H9 (cell line): ENCODE measurements around the gene STARD8. TPM values are rescaled to one million over a fixed set of nuclear protein-coding genes. Genes with fewer than 3 reads are reported as not detected.

Experiments used
- DNase-seq: peaks from one replicate; pipeline ENCODE4 v3.0.0-alpha.2; 2017
- H2AFZ ChIP-seq: one replicate; pipeline ENCODE4 v1.6.1; 2013; ENCODE audit warnings: mild to moderate bottlenecking, low read length, control low read depth, moderate library complexity
- H2AK5ac ChIP-seq: 2 replicates; pipeline ENCODE4 v1.6.1; 2013; ENCODE audit warnings: low read length, control low read depth, mixed read lengths; ENCODE audit not compliant: insufficient read length
- H2BK120ac ChIP-seq: one replicate; pipeline ENCODE4 v1.6.1; 2013; ENCODE audit warnings: low read depth, mild to moderate bottlenecking, low read length, control low read depth, inconsistent platforms; ENCODE audit not compliant: poor library complexity, severe bottlenecking
- H2BK12ac ChIP-seq: 2 replicates; pipeline ENCODE4 v1.6.1; 2013; ENCODE audit warnings: low read length, control low read depth, mixed read lengths, low read depth; ENCODE audit not compliant: insufficient read length
- H2BK15ac ChIP-seq: 2 replicates; pipeline ENCODE4 v1.6.1; 2013; ENCODE audit warnings: low read depth, low read length, control low read depth
- H2BK20ac ChIP-seq: one replicate; pipeline ENCODE4 v1.6.1; 2013; ENCODE audit warnings: low read depth, mild to moderate bottlenecking, low read length, control low read depth, inconsistent platforms; ENCODE audit not compliant: poor library complexity, severe bottlenecking
- H2BK5ac ChIP-seq: 2 replicates; pipeline ENCODE4 v1.6.1; 2013; ENCODE audit warnings: low read length, control low read depth, mixed read lengths; ENCODE audit not compliant: insufficient read length
- H3K14ac ChIP-seq: 2 replicates; pipeline ENCODE4 v1.6.1; 2013; ENCODE audit warnings: low read length, control low read depth; ENCODE audit not compliant: insufficient read depth
- H3K18ac ChIP-seq: 2 replicates; pipeline ENCODE4 v1.6.1; 2013; ENCODE audit warnings: low read depth, mild to moderate bottlenecking, mixed read lengths, low read length, control low read depth; ENCODE audit not compliant: insufficient read length
- H3K23ac ChIP-seq: 2 replicates; pipeline ENCODE4 v1.6.1; 2013; ENCODE audit warnings: low read length, control low read depth, mixed read lengths, low read depth; ENCODE audit not compliant: insufficient read length
- H3K23me2 ChIP-seq: 2 replicates; pipeline ENCODE4 v1.6.1; 2013; ENCODE audit warnings: low read depth, mild to moderate bottlenecking, mixed read lengths, low read length, control low read depth; ENCODE audit not compliant: insufficient read length, poor library complexity, severe bottlenecking
- H3K27ac ChIP-seq: 2 replicates; pipeline ENCODE4 v1.5.1; 2013; ENCODE audit warnings: low read length, control low read depth, mixed read lengths, low read depth; ENCODE audit not compliant: insufficient read length
- H3K27me3 ChIP-seq: 2 replicates; pipeline ENCODE4 v1.6.1; 2013; ENCODE audit warnings: low read length, control low read depth, inconsistent platforms; ENCODE audit not compliant: insufficient read depth
- H3K4ac ChIP-seq: 2 replicates; pipeline ENCODE4 v1.6.1; 2013; ENCODE audit warnings: low read depth, mild to moderate bottlenecking, control low read depth, inconsistent platforms, low read length, moderate library complexity
- H3K4me1 ChIP-seq: 2 replicates; pipeline ENCODE4 v1.6.1; 2013; ENCODE audit warnings: low read length, control low read depth, inconsistent platforms; ENCODE audit not compliant: insufficient read depth
- H3K4me2 ChIP-seq: 2 replicates; pipeline ENCODE4 v1.6.1; 2013; ENCODE audit warnings: low read length, control low read depth, mixed read lengths; ENCODE audit not compliant: insufficient read length, insufficient read depth
- H3K56ac ChIP-seq: 2 replicates; pipeline ENCODE4 v1.6.1; 2013; ENCODE audit warnings: low read depth, mild to moderate bottlenecking, mixed read lengths, low read length, control low read depth; ENCODE audit not compliant: insufficient read length
- H3K79me1 ChIP-seq: 2 replicates; pipeline ENCODE4 v1.6.1; 2013; ENCODE audit warnings: low read depth, mild to moderate bottlenecking, moderate library complexity, low read length, control low read depth, inconsistent platforms; ENCODE audit not compliant: insufficient read depth, poor library complexity, severe bottlenecking
- H3K79me2 ChIP-seq: 2 replicates; pipeline ENCODE4 v1.6.1; 2013; ENCODE audit warnings: low read length, control low read depth, inconsistent platforms; ENCODE audit not compliant: insufficient read depth
- H3K9ac ChIP-seq: 2 replicates; pipeline ENCODE4 v1.6.1; 2013; ENCODE audit warnings: low read length, control low read depth, mixed read lengths; ENCODE audit not compliant: insufficient read length; ENCODE audit errors: extremely low read depth
- H3K9me3 ChIP-seq: one replicate; pipeline ENCODE4 v1.6.1; 2013; ENCODE audit warnings: low read depth, low read length, inconsistent platforms; ENCODE audit not compliant: control insufficient read depth
- H3T11ph ChIP-seq: one replicate; pipeline ENCODE4 v1.6.1; 2013; ENCODE audit warnings: mild to moderate bottlenecking, low read length, control low read depth, inconsistent platforms
- H4K20me1 ChIP-seq: one replicate; pipeline ENCODE4 v1.6.1; 2013; ENCODE audit not compliant: control insufficient read depth, insufficient read length, insufficient read depth
- H4K5ac ChIP-seq: 2 replicates; pipeline ENCODE4 v1.6.1; 2013; ENCODE audit warnings: low read depth, mild to moderate bottlenecking, mixed read lengths, low read length, control low read depth; ENCODE audit not compliant: insufficient read length
- H4K8ac ChIP-seq: replicated peaks from 2 replicates; pipeline ENCODE4 v1.6.1; 2013; ENCODE audit warnings: low read length, control low read depth, mixed read lengths, low read depth; ENCODE audit not compliant: insufficient read length
- H4K91ac ChIP-seq: 2 replicates; pipeline ENCODE4 v1.6.1; 2013; ENCODE audit warnings: low read depth, mild to moderate bottlenecking, moderate library complexity, mixed read lengths, low read length, control low read depth; ENCODE audit not compliant: insufficient read length
- H3K27ac Mint-ChIP-seq, 3 experiments: 2 replicates in 2 of 3; 3 replicates in 1 of 3; pipeline ENCODE4 v1.8.0; 2020 to 2021; ENCODE audit warnings: mixed read lengths in 3 of 3, mild to moderate bottlenecking in 1 of 3, moderate library complexity in 1 of 3
- H3K27me3 Mint-ChIP-seq: 2 replicates; pipeline ENCODE4 v1.8.0; 2021; ENCODE audit warnings: low read depth, mild to moderate bottlenecking, moderate library complexity, mixed read lengths
- H3K36me3 Mint-ChIP-seq, 3 experiments: 2 replicates in 2 of 3; 3 replicates in 1 of 3; pipeline ENCODE4 v1.8.0; 2020 to 2021; ENCODE audit warnings: low read depth in 3 of 3, mixed read lengths in 3 of 3; ENCODE audit not compliant: insufficient read depth in 1 of 3
- H3K4me1 Mint-ChIP-seq, 2 experiments: 2 replicates each; pipeline ENCODE4 v1.8.0; 2020; ENCODE audit warnings: mixed read lengths in 2 of 2
- H3K4me3 Mint-ChIP-seq, 2 experiments: 2 replicates in 1 of 2; 3 replicates in 1 of 2; pipeline ENCODE4 v1.8.0; 2020 to 2021; ENCODE audit warnings: mild to moderate bottlenecking in 2 of 2, mixed read lengths in 2 of 2, moderate library complexity in 1 of 2
- H3K9me3 Mint-ChIP-seq, 2 experiments: 2 replicates in 1 of 2; 3 replicates in 1 of 2; pipeline ENCODE4 v1.8.0; 2020; ENCODE audit warnings: mild to moderate bottlenecking in 2 of 2, mixed read lengths in 2 of 2, moderate library complexity in 1 of 2
- WGBS: extraction: QIAGEN DNeasy Blood & Tissue Kit; methylation state at CpG from one replicate; pipeline ENCODE4 v1.1.7; 2013; ENCODE audit warnings: missing lambda C conversion rate, low lambda C conversion rate, mixed read lengths; ENCODE audit not compliant: insufficient read length; ENCODE audit errors: extremely low coverage; 5-methylcytosine and 5-hydroxymethylcytosine counted together
- total RNA-seq: library from RNA; stranded (reverse); gene quantifications from 2 replicates; pipeline ENCODE4 v1.2.1, GENCODE V29; 2021
- TF ChIP-seq, protein P1 (sequence below): fragments of 200-600 bp; sonication (generic); conservative IDR thresholded peaks from 3 replicates; pipeline ENCODE4 v1.8.0; 2021; ENCODE audit warnings: antibody characterized with exemption, mild to moderate bottlenecking

STARD8 gene
- total RNA-seq, 1 experiment from 2014 or later: 0.52 TPM

DNA sequence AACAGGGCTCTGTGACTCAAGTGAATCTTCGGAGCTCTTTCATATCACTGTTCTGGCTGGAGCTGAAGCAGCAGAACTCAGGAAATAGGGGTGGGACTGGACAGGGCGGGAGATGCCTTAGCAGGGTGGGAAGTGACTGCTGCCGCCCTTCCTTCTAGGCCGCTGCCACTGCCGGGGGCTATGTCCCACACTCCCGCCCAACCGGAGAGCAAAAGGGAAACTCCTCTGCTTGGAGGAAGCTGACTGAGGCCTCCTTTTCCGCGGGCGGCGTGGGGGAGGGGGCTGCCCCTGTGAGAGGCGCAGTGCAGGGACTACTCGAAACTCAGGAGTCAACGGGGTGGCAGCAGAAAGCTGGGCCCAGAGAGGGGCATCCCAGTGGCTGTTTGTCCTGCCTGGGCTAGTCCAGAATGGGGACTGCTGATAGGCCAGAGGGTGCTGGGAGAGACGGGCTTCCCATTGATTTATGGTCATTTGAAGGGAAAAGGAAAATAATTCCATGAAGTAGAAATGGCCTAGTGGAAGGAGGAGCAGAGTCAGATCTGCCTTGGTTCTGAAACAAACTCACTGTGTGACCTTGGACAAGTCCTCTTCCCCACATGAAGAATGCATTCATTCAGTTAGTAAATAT is 36.9 kb downstream of the STARD8 start:
- no peak overlapping the region for H3K23ac ChIP-seq
- no peak overlapping the region for H2AFZ ChIP-seq
- H3K27ac Mint-ChIP-seq: no peak overlapping the region; a peak in 1 of 7 replicates
- H3K9ac ChIP-seq: no peak overlapping the region
- H4K91ac ChIP-seq: no peak overlapping the region
- no peak overlapping the region for H3T11ph ChIP-seq
- TF ChIP-seq, protein P1, sequence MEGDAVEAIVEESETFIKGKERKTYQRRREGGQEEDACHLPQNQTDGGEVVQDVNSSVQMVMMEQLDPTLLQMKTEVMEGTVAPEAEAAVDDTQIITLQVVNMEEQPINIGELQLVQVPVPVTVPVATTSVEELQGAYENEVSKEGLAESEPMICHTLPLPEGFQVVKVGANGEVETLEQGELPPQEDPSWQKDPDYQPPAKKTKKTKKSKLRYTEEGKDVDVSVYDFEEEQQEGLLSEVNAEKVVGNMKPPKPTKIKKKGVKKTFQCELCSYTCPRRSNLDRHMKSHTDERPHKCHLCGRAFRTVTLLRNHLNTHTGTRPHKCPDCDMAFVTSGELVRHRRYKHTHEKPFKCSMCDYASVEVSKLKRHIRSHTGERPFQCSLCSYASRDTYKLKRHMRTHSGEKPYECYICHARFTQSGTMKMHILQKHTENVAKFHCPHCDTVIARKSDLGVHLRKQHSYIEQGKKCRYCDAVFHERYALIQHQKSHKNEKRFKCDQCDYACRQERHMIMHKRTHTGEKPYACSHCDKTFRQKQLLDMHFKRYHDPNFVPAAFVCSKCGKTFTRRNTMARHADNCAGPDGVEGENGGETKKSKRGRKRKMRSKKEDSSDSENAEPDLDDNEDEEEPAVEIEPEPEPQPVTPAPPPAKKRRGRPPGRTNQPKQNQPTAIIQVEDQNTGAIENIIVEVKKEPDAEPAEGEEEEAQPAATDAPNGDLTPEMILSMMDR: no peak
- H3K18ac ChIP-seq: no peak overlapping the region
- H2BK120ac ChIP-seq: no peak overlapping the region
- DNase-seq: no peak
- H3K23me2 ChIP-seq: no peaks in the 10 kb centered on the region
- no peak overlapping the region for H3K4ac ChIP-seq
- H3K4me1 Mint-ChIP-seq: peaks cover 22 to 43% of the 10 kb centered on the region in 2 experiments
- H2BK15ac ChIP-seq: no peak overlapping the region
- H2BK20ac ChIP-seq: no peak overlapping the region
- no peak overlapping the region for H3K56ac ChIP-seq
- H3K4me2 ChIP-seq: no peak overlapping the region
- H2AK5ac ChIP-seq: no peak overlapping the region
- no peaks in the 10 kb centered on the region for H4K20me1 ChIP-seq
- no peaks in the 10 kb centered on the region; the same call in 1 of the 2 replicates for H3K27me3 ChIP-seq
- H3K79me1 ChIP-seq: no peaks in the 10 kb centered on the region
- peaks cover 2% of the 10 kb centered on the region; the same call in 1 of the 2 replicates for H3K4me1 ChIP-seq
- H3K36me3 Mint-ChIP-seq: no peaks in the 10 kb centered on the region; a peak in 2 of 7 replicates
- H4K5ac ChIP-seq: no peak overlapping the region
- H2BK5ac ChIP-seq: no peak overlapping the region
- peaks cover 42% of the 10 kb centered on the region for H3K9me3 ChIP-seq
- H3K27ac ChIP-seq: no peak overlapping the region
- no peaks in the 10 kb centered on the region for H3K79me2 ChIP-seq
- peaks cover 60 to 67% of the 10 kb centered on the region in 2 experiments for H3K9me3 Mint-ChIP-seq
- no peak overlapping the region for H4K8ac ChIP-seq
- H3K27me3 Mint-ChIP-seq: peaks cover 19% of the 10 kb centered on the region
- H3K14ac ChIP-seq: no peak overlapping the region
- H3K4me3 Mint-ChIP-seq: no peak overlapping the region
- no CpG with 5 or more reads among the region's 15 CpGs for WGBS
- no peak overlapping the region for H2BK12ac ChIP-seq
